Measurements from ENCODE around the gene PROM2. TPM values are rescaled to one million over a fixed set of nuclear protein-coding genes. Genes with fewer than 3 reads are reported as not detected.

Gene PROM2
- total RNA-seq, 1 donor from 2014 or later, result 0.93 TPM

DNA sequence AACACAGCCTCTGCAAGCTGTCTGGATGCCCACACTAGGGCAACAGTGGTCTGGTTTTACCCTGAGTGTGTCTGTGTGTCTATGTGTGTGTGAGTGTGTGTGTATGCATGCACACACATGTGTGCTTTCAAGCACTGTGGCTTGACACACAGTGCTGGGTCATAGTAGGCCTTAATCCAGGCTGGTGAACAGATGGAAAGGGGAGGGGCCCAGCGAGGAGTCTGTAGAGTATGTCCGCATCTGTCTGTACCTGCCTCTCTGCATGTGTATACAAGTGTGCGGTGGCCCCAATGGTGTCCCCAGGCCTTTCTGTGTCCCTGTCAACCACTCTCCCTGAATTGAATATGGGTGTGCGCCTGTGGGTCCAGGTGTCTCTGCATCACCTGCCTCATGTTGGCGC lies 13.6 kb downstream of the PROM2 start:
- TF ChIP-seq, protein P1, sequence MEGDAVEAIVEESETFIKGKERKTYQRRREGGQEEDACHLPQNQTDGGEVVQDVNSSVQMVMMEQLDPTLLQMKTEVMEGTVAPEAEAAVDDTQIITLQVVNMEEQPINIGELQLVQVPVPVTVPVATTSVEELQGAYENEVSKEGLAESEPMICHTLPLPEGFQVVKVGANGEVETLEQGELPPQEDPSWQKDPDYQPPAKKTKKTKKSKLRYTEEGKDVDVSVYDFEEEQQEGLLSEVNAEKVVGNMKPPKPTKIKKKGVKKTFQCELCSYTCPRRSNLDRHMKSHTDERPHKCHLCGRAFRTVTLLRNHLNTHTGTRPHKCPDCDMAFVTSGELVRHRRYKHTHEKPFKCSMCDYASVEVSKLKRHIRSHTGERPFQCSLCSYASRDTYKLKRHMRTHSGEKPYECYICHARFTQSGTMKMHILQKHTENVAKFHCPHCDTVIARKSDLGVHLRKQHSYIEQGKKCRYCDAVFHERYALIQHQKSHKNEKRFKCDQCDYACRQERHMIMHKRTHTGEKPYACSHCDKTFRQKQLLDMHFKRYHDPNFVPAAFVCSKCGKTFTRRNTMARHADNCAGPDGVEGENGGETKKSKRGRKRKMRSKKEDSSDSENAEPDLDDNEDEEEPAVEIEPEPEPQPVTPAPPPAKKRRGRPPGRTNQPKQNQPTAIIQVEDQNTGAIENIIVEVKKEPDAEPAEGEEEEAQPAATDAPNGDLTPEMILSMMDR (IDR thresholded peaks at IDR 0.05), result no peak
- intact Hi-C loops (cut with micrococcal nuclease), result no loop called here
- no peaks in the 10 kb centered on the region for H3K36me3 Mint-ChIP-seq (ENCODE audit: low read depth)
- DNase-seq (no peak), ATAC-seq (ENCODE audit: low read depth) (no peak)
- H3K4me1 Mint-ChIP-seq, result no peaks in the 10 kb centered on the region
- no peak overlapping the region for H3K4me3 Mint-ChIP-seq
- peaks cover 14% of the 10 kb centered on the region for H3K9me3 Mint-ChIP-seq
- no peaks in the 10 kb centered on the region for H3K27me3 Mint-ChIP-seq
- ChIA-PET CTCF (no interaction called here), POLR2A (no interaction called here)
- no peak overlapping the region for H3K27ac Mint-ChIP-seq

DNA sequence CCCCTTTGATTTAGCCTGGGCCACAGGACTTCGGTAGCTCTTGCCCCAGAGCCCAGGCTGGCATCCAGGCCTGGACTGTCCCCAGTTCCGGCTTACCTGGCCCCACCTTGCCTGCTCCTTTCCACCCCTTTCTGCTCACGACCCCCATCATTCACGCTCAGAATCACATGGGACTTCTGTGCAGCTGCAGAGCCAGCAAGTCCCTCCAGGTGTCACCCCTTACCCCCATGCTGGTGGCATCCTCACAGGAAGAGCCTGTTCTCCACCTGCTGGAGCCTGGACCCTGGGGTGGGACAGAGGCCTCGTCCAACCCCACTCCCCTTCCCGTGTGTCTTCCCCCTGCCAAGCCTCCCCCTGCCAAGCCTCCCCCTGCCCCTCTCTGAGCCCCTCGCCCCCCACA lies 15.0 kb downstream of the PROM2 start:
- POLR2A ChIA-PET, result no interaction called here
- TF ChIP-seq, protein P1 (IDR thresholded peaks at IDR 0.05), result no peak
- H3K9me3 Mint-ChIP-seq, result peaks cover 14% of the 10 kb centered on the region
- no peak overlapping the region for H3K27ac Mint-ChIP-seq
- no peaks in the 10 kb centered on the region for H3K36me3 Mint-ChIP-seq (ENCODE audit: low read depth)
- H3K4me1 Mint-ChIP-seq, result no peaks in the 10 kb centered on the region
- ATAC-seq (ENCODE audit: low read depth), result no peak
- CTCF ChIA-PET, result no interaction called here
- H3K27me3 Mint-ChIP-seq, result no peaks in the 10 kb centered on the region
- intact Hi-C loops (cut with micrococcal nuclease), result no loop called here
- no peak overlapping the region for H3K4me3 Mint-ChIP-seq
- DNase-seq, result no peak

DNA sequence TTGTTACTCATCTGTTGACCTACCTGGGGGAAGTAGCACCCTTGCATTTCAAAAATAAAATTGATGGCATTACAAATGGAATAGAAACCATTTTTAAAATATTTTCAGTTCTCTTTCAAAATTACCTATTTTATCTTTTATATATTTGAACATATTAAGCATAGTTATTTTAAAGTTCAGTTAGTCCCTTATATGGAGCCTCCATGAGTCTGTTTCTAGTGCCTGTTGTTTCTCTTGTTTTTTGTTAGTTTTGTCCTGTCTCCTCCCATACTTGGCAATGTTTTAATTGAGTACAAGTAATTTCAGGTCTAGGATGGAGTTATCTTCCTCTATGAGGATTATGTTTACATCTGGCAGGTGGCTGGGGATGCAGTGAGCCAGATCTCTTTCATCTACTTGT lies 17.0 kb downstream of the PROM2 start:
- H3K4me3 Mint-ChIP-seq, result no peak overlapping the region
- H3K36me3 Mint-ChIP-seq (ENCODE audit: low read depth), result no peaks in the 10 kb centered on the region
- H3K27me3 Mint-ChIP-seq, result no peaks in the 10 kb centered on the region
- ChIA-PET POLR2A (no interaction called here), CTCF (no interaction called here)
- ATAC-seq (ENCODE audit: low read depth) (no peak), DNase-seq (no peak)
- intact Hi-C loops (cut with micrococcal nuclease), result no loop called here
- peaks cover 14% of the 10 kb centered on the region for H3K9me3 Mint-ChIP-seq
- no peak overlapping the region for H3K27ac Mint-ChIP-seq
- H3K4me1 Mint-ChIP-seq, result no peaks in the 10 kb centered on the region
- TF ChIP-seq, protein P1 (IDR thresholded peaks at IDR 0.05), result no peak

DNA sequence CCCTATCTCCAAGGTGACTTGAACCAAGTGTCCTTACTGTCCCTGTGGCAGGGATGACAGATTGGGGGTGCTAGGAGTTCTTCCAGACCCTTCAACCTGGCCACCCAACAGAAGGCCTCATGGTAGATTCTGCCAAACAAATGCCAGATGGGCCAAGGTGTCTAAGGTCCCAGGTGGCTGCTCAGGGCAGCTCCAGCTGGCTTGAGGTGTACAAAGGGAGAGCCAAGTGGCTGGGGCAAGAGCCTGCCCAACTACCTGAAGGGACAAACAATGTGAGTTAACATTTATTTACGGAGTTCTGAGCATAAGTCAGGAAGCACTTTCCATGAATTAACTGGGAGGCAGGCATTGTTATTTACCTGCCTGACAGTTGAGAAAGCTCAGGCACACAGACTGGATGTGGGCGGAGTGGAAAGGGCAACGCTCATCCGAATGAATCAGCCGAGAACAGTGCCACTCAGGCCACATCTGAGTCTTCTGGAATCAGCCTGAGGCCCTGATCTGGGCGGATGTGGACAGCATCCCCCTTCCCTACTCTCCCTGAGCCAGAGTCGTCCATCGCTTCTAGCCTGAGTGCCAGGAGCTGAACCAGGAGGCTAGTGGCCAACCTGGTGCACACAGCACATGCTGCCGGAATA lies 18.5 kb downstream of the PROM2 start:
- TF ChIP-seq, protein P1 (IDR thresholded peaks at IDR 0.05), result no peak
- Mint-ChIP-seq H3K27me3 (no peaks in the 10 kb centered on the region), H3K9me3 (peaks cover 14% of the 10 kb centered on the region), H3K36me3 (ENCODE audit: low read depth) (no peaks in the 10 kb centered on the region), H3K27ac (no peak overlapping the region), H3K4me3 (no peak overlapping the region), H3K4me1 (no peaks in the 10 kb centered on the region)
- intact Hi-C loops (cut with micrococcal nuclease), result no loop called here
- DNase-seq, result no peak
- no peak for ATAC-seq (ENCODE audit: low read depth)
- POLR2A ChIA-PET, result no interaction called here
- CTCF ChIA-PET, result no interaction called here

DNA sequence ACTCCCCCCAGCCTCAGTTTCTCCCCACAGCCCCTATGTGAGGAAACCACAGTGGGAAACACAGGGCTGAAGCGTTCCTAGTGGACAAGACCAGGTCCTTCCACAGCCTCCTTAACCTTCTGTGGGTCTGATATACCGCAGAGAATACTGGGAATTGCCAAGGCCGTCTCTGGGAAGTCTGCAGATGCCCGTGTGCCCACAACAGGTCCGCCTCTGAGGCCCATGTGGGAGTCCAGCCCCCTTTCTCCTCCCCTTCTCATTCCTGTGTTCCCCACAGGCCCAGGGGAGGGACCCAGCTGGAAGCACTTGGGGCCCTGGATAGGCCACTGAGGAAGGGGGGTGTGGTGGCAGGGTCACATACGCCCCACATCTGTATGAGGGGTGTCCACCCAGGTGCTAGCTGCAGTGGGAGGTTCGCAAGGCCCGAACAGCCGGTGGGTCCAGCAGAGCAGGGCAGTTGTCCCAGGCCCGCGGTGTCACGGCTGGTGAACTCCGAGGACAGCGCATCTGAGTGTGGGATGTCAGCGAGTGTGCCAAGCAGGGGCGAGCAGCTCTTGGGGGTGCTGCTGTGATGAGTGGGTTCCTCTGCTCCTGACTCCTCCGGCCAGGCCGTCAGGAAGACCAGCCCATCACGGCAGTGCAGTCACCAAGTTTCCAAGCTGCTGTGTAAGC lies 20.5 kb downstream of the PROM2 start:
- H3K4me1 Mint-ChIP-seq, result no peaks in the 10 kb centered on the region
- CTCF ChIA-PET, result no interaction called here

More for the DNA sequence above, 20.5 kb downstream of the PROM2 start:
- intact Hi-C loops (cut with micrococcal nuclease), result no loop called here
- H3K9me3 Mint-ChIP-seq, result peaks cover 14% of the 10 kb centered on the region
- DNase-seq (no peak), ATAC-seq (ENCODE audit: low read depth) (no peak)
- no peaks in the 10 kb centered on the region for H3K27me3 Mint-ChIP-seq
- POLR2A ChIA-PET, result no interaction called here
- TF ChIP-seq, protein P1 (IDR thresholded peaks at IDR 0.05), result no peak
- no peak overlapping the region for H3K4me3 Mint-ChIP-seq
- H3K36me3 Mint-ChIP-seq (ENCODE audit: low read depth), result no peaks in the 10 kb centered on the region
- no peak overlapping the region for H3K27ac Mint-ChIP-seq
